Measurements from ENCODE around the gene LYZL1. TPM values are rescaled to one million over a fixed set of nuclear protein-coding genes. Genes with fewer than 3 reads are reported as not detected.
"Not testable (repeated sequence)": the region's sequence is repeated elsewhere in the genome, so short reads cannot be mapped to it uniquely, and the experiment has no call there.

Gene LYZL1
- total RNA-seq, 1 experiment from 2014 or later: not detected

- Mint-ChIP-seq H3K36me3 (ENCODE audit: insufficient read depth in 1 of 3, low read depth in 3 of 3) (peaks cover 0 to 4% (median 0%) of the 10 kb centered on the region in 3 experiments; a peak in 2 of 7 replicates), H3K27me3 (ENCODE audit: low read depth) (no peaks in the 10 kb centered on the region), H3K4me1 (no peaks in the 10 kb centered on the region; a peak in 1 of 4 replicates), H3K4me3 (no peak overlapping the region), H3K27ac (no peak overlapping the region), H3K9me3 (peaks cover 0 to 2% of the 10 kb centered on the region in 2 experiments; a peak in 1 of 5 replicates)
- H3K9me3 ChIP-seq (ENCODE audit: control insufficient read depth, low read depth, low read length): no peaks in the 10 kb centered on the region
- H3K23ac ChIP-seq (ENCODE audit: insufficient read length, low read depth, low read length): no peak overlapping the region
- no peak overlapping the region for H4K8ac ChIP-seq (replicated peaks; ENCODE audit: insufficient read length, low read depth, low read length)
- H4K20me1 ChIP-seq (ENCODE audit: control insufficient read depth, insufficient read depth, insufficient read length): no peaks in the 10 kb centered on the region
- H2BK5ac ChIP-seq (ENCODE audit: insufficient read length, low read length): no peak overlapping the region
- no peak overlapping the region for H2BK120ac ChIP-seq (ENCODE audit: low read depth, low read length, poor library complexity, severe bottlenecking)
- H3K14ac ChIP-seq (ENCODE audit: insufficient read depth, low read length): no peak overlapping the region
- no peak overlapping the region for H3K4ac ChIP-seq (ENCODE audit: low read depth, low read length)
- no peak overlapping the region for H3T11ph ChIP-seq (ENCODE audit: low read length)
- H4K91ac ChIP-seq (ENCODE audit: insufficient read length, low read depth, low read length): no peak overlapping the region
- WGBS (ENCODE audit: extremely low coverage, insufficient read length, low lambda C conversion rate): no CpG with 5 or more reads among the region's 4 CpGs
- no peaks in the 10 kb centered on the region for H3K79me2 ChIP-seq (ENCODE audit: insufficient read depth, low read length)
- H3K9ac ChIP-seq (ENCODE audit: extremely low read depth, insufficient read length, low read length): no peak overlapping the region
- no peak overlapping the region for H2BK15ac ChIP-seq (ENCODE audit: low read depth, low read length)
- H2BK12ac ChIP-seq (ENCODE audit: insufficient read length, low read depth, low read length): no peak overlapping the region
- H2AFZ ChIP-seq (ENCODE audit: low read length): no peak overlapping the region
- no peak overlapping the region for H3K18ac ChIP-seq (ENCODE audit: insufficient read length, low read depth, low read length)
- no peak overlapping the region for H4K5ac ChIP-seq (ENCODE audit: insufficient read length, low read depth, low read length)
- H2AK5ac ChIP-seq (ENCODE audit: insufficient read length, low read length): no peak overlapping the region
- no peak overlapping the region for H2BK20ac ChIP-seq (ENCODE audit: low read depth, low read length, poor library complexity, severe bottlenecking)
- no peak overlapping the region for H3K27ac ChIP-seq (ENCODE audit: insufficient read length, low read depth, low read length)
- DNase-seq: no peak
- H3K23me2 ChIP-seq (ENCODE audit: insufficient read length, low read depth, low read length, poor library complexity, severe bottlenecking): no peaks in the 10 kb centered on the region
- H3K79me1 ChIP-seq (ENCODE audit: insufficient read depth, low read depth, low read length, poor library complexity, severe bottlenecking): no peaks in the 10 kb centered on the region
- no peaks in the 10 kb centered on the region for H3K27me3 ChIP-seq (ENCODE audit: insufficient read depth, low read length)
- no peaks in the 10 kb centered on the region for H3K4me1 ChIP-seq (ENCODE audit: insufficient read depth, low read length)
- TF ChIP-seq CTCF (conservative IDR thresholded peaks at IDR 0.05): no peak
- no peak overlapping the region for H3K4me2 ChIP-seq (ENCODE audit: insufficient read depth, insufficient read length, low read length)
- H3K56ac ChIP-seq (ENCODE audit: insufficient read length, low read depth, low read length): no peak overlapping the region
These were observed 1.2 kb upstream of the LYZL1 start for GRCh38 chr10:29287635-29288034.

GRCh38 chr10:29291561-29291960 lies 2.7 kb downstream of the LYZL1 start:
- H3K18ac ChIP-seq (ENCODE audit: insufficient read length, low read depth, low read length); H3K23me2 ChIP-seq (ENCODE audit: insufficient read length, low read depth, low read length, poor library complexity, severe bottlenecking); H3K4me1 Mint-ChIP-seq; H2BK15ac ChIP-seq (ENCODE audit: low read depth, low read length); H3K4me2 ChIP-seq (ENCODE audit: insufficient read depth, insufficient read length, low read length); H4K20me1 ChIP-seq (ENCODE audit: control insufficient read depth, insufficient read depth, insufficient read length); H2BK20ac ChIP-seq (ENCODE audit: low read depth, low read length, poor library complexity, severe bottlenecking); H3K27me3 ChIP-seq (ENCODE audit: insufficient read depth, low read length); DNase-seq; H3K4me1 ChIP-seq (ENCODE audit: insufficient read depth, low read length); H4K8ac ChIP-seq (replicated peaks; ENCODE audit: insufficient read length, low read depth, low read length); H2AK5ac ChIP-seq (ENCODE audit: insufficient read length, low read length); H3K79me1 ChIP-seq (ENCODE audit: insufficient read depth, low read depth, low read length, poor library complexity, severe bottlenecking); H3K79me2 ChIP-seq (ENCODE audit: insufficient read depth, low read length); H3K4me3 Mint-ChIP-seq; H2AFZ ChIP-seq (ENCODE audit: low read length); H4K5ac ChIP-seq (ENCODE audit: insufficient read length, low read depth, low read length); H3K9me3 ChIP-seq (ENCODE audit: control insufficient read depth, low read depth, low read length); H3K27ac Mint-ChIP-seq; H3K56ac ChIP-seq (ENCODE audit: insufficient read length, low read depth, low read length); H3K27ac ChIP-seq (ENCODE audit: insufficient read length, low read depth, low read length); H2BK120ac ChIP-seq (ENCODE audit: low read depth, low read length, poor library complexity, severe bottlenecking); H3K9ac ChIP-seq (ENCODE audit: extremely low read depth, insufficient read length, low read length); H4K91ac ChIP-seq (ENCODE audit: insufficient read length, low read depth, low read length); H3K27me3 Mint-ChIP-seq (ENCODE audit: low read depth); H2BK12ac ChIP-seq (ENCODE audit: insufficient read length, low read depth, low read length); H3T11ph ChIP-seq (ENCODE audit: low read length); H2BK5ac ChIP-seq (ENCODE audit: insufficient read length, low read length); H3K4ac ChIP-seq (ENCODE audit: low read depth, low read length); H3K23ac ChIP-seq (ENCODE audit: insufficient read length, low read depth, low read length); H3K14ac ChIP-seq (ENCODE audit: insufficient read depth, low read length): not testable (repeated sequence)
- no CpG with 5 or more reads among the region's 10 CpGs for WGBS (ENCODE audit: extremely low coverage, insufficient read length, low lambda C conversion rate)
- Mint-ChIP-seq H3K36me3 (ENCODE audit: insufficient read depth in 1 of 3, low read depth in 3 of 3) (peaks cover 5 to 15% (median 7%) of the 10 kb centered on the region in 3 experiments; a peak in 6 of 7 replicates), H3K9me3 (peaks cover 14 to 15% of the 10 kb centered on the region in 2 experiments)

Measured in H9 (cell line).